HG02870 (cell line): ENCODE data around the gene TH.
"Not testable (repeated sequence)": the region's sequence is repeated elsewhere in the genome, so short reads cannot be mapped to it uniquely, and the experiment has no call there.

Source experiments
- ATAC-seq: cut with Tn5 transposase; IDR thresholded peaks from one replicate; pipeline ENCODE4 v1.9.1; 2021; ENCODE audit warnings: mild to moderate bottlenecking, moderate library complexity; ENCODE audit not compliant: unreplicated experiment

Gene TH

DNA sequence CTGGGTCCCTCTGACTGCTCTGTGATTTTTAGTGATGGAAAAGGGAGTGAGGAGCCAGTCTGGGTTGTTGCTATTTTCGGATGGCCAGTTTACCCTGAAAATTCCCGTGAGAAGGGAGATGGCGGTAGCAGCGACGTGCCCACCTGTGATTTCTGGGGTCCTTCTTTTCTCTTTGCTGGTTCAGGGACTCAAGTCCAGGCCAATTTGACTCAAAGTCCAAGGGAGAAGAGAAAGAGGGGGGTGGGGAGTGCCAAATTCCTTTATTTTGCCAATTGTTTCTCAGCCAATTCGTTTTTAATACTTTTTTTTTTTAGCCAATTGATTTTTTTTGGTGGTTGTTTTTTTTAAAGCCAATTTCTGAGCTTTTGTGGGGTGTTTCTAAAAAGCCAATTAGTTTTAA is 39.4 kb downstream of the TH start:
- no peak for ATAC-seq

DNA sequence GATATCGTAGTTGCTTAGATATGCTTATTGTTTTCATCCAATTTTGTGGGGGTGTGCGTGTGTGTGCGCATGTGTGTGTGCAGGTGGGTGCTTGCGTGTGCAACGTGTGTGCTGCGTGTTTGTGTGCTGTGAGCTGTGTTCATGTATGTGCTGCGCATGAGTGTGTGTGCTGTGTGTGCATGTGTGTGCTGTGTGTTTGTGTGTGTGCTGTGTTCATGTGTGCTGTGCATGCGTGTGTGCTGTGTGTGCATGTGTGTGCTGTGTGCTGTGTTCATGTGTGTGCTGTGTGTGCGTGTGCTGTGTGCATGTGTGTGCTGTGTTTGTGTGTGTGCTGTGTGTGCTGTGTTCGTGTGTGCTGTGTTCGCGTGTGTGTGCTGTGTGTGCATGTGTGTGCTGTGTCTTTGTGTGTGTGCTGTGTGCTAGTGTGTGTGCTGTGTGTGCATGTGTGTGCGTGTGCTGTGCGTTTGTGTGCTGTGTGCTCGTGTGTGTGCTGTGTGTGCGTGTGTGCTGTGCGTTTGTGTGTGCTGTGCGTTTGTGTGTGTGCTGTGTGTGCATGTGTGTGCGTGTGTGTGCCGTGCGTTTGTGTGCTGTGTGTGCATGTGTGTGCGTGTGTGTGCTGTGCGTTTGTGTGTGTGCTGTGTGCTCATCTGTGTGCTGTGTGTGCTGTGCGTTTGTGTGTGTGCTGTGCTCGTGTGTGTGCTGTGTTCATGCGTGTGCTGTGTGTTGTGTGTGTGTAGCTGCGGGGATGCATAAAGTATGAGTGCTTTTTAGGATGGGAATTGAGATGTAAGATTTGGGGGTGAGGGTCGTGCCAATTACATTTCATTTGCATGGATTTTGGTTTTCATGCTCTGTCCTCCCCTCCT is 40.0 kb downstream of the TH start:
- ATAC-seq, result no peak

DNA sequence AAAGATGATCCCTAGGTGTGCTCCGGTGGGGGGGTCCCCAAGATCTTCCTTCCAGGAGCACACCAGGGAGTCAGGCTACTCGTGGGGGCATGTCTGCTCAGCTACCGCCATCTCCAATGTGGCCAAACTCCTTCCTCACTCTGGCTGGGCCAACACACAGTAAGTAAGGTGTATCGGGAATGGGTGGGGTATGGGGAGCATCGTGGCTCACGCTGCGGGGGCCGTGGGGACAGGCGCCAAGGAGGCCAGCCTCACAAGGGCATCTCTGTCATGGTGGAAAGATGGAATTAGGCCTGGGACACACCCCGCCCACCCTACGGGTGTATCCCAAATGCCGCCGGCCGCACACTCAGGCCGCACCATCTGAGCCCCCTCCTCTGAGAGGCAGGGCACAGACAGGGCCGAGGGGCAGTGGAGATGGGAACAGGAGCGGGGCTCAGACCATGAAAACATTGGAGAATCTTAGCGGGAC is 40.7 kb downstream of the TH start:
- ATAC-seq, result no peak

DNA sequence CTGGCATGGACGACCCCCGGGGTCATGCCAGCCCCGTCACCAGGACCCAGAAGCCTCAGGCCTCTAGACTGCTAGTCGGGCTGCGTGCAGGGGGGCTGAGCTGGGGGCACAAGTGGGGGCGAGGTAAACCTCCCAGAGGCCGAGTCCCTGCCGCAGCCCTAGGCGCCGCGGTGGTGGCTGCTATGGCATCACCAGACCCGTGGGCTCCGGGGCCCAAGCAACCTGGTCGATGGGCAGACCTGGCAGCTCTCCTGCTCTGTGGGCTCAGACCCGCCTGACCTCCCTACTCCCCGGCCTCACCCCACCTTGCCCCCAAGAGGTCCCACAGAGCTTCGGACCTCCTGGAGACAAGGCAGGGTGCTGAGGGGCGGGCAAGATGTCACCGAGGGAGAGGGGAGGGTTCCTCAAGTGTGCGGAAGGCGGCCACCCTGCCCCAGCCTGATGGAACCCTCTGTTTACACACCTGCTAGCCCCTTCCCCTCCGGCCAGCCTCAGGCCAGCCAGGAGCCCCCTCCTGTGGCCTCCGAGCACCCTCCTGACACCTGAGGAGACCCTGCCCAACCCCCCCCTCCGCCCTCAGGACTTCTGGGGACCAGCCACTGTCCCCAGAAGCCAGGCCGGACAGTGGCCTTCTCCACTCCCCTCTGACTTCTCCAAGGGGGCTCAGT is 41.8 kb downstream of the TH start:
- ATAC-seq, result no peak

DNA sequence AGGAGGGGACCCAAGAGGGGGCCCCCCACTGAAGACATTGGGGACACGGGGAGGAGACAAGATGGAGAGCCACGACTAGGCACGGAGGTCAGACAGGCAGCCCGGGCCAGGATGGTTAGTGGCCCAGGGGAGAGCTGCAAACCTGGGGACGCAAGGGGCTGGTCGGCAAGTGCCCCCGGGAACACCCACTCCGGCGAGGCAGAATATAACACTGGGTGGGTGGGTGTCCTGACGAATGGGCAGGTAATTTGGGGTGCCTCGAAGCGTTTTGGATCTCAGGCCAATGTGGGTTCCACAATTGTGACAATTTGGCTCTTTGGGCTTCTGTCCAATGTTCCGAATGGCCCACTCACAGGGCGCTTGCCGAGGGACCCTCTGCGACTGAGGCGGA is 42.3 kb downstream of the TH start:
- no peak for ATAC-seq

DNA sequence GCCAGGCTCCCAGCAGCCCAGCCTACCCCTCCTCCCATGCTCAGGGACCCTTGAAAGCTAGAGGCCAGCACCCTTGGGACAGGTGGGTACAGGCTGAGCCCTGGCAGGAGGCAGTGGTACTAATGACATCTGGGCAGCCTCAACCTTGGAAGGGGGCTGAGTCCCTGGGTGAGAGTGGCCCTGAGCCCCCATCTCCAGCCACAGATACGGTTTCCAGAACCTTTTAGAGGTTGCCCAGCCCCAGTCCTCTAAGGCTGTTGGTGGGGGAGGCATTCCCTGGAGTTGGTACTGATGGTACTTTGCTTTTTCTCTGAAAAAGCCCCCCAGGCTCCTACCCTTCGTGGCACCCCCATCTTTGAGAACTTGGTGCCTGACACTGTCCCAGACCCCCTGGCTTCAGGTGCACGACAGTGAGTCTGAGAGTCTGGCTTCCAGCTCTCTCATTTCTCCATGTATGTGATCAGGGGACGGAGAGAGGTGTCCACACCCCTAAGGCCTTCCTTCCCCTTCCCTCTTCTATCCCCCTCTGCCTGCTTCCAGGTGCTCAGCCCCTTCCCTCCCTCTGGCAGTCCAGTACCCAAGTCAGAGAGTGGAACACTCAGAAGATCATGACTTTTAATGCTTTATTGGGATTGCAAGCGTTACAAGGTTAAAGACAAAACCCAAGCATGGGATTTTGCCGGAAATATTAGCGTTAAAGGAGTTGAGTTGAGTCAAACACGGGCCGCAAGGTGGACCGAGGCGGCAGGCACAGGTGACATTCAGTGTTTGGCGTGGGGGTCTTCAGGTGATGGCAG is 42.9 kb downstream of the TH start:
- no peak for ATAC-seq

DNA sequence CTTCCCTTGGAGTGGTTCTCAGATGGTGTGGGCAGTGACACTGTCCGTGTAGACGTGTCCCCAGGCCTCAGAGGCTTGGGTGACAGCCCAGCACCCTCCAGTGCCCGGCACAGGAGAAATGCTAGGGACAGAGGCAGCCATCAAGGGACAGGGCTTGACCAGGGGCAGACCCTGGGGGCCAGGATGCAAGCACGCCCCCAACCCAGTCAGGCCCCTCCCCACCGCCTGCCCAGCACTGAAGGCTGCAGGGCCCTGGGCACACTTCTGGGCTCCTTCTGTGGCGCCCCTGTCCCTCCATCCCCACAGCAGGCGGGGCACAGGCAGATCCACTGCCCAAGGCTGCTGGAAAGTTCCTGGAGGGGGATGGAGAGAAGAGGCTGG is 43.5 kb downstream of the TH start:
- ATAC-seq, result no peak

DNA sequence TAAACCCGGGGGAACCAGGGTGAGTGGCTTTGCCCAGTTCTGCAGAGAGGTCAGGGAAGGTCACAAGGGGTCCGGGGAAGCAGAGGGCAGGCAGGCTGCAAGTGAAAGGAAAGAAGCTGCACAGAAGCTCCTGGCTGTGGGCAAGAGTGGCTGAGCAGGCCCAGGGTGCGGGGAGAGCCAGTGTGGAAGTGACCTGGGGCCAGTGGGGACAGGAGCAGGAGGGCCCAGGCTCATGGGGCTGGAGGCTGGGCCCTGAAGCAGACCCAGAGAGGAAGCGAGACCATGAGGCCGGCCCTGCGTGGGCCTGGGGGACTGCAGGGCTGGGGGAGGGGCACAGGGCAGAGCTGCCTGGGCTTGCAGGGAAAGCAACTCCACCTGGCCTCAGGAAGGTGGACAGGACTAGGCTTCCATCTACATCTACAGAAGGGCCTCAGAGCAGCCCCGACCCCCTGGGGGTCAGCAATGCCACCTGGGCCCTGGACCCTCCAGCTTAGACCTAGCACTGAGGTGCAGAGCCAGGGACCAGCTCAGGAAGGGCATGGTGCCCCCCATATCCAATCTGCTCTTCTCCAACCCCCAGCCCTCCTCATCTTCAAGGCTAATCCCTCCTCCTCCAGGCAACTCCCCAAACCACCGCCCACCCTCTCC is 44.0 kb downstream of the TH start:
- ATAC-seq, result no peak

DNA sequence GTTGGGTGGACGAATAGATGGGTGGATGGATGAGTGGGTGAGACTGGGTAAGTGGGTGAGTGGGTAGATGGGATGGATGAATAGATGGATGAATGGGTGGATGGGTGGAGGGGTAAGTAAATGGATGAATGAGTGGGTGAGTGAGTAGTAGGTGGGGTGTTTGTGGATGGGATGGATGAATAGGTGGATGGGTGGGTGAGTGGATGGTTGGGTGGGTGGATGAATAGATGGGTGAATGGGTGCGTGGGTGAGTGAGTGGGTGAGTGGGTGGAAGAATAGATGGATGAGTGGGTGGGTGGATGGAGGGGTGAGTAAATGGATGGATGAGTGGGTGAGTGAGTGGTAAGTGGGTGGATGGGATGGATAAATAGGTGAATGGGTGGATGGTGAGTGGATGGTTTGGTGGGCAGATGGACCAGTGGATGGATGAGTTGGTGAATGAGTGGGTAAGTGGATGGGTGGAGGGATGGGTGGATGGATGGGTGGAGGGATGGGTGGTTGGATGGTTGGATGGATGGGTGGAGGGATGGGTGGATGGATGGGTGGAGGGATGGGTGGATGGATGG is 45.0 kb downstream of the TH start:
- ATAC-seq, result no peak

DNA sequence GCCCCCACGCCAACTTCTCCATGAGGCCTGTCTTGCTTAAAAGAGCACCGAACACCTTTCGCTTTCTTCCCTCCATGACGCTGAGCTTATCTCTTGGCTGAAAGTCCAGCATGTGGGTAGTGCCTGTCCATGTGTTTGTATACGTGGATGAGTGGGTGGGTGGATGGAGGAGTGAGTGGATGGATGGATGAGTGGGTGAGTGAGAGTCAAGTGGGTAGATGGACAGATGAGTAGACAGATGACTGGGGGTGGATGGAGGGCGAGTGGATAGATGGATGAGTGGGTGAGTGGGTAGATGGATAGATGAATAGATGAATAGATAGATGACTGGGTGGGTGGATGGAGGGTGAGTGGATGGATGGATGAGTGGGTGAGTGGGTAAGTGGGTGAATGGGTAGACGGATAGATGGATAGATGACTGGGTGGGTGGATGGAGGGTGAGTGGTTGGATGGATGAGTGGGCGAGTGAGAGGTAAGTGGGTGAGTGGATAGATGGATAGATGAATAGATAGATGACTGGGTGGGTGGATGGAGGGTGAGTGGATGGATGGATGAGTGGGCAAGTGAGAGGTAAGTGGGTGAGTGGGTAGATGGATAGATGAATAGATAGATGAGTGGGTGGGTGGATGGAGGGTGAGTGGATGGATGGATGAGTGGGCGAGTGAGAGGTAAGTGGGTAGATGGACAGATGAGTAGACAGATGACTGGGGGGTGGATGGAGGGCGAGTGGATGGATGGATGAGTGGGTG is 46.7 kb downstream of the TH start:
- not testable (repeated sequence) for ATAC-seq

DNA sequence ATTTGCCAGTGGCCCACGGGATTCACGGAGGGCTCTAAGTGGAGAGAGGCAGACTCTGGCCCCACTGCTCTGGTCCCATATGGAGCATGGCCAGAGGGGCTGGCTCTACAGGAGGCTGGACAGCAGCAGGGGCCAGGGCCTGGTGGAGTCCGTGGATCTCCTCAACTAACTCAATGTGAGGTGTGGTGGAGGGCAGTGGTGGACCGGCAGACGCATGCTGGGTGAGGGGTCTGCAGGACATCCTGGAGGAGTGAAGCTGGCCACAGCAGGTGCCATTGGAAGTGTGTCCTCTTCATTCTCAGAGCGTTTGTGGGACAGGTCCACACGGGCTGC is 48.0 kb downstream of the TH start:
- no peak for ATAC-seq

DNA sequence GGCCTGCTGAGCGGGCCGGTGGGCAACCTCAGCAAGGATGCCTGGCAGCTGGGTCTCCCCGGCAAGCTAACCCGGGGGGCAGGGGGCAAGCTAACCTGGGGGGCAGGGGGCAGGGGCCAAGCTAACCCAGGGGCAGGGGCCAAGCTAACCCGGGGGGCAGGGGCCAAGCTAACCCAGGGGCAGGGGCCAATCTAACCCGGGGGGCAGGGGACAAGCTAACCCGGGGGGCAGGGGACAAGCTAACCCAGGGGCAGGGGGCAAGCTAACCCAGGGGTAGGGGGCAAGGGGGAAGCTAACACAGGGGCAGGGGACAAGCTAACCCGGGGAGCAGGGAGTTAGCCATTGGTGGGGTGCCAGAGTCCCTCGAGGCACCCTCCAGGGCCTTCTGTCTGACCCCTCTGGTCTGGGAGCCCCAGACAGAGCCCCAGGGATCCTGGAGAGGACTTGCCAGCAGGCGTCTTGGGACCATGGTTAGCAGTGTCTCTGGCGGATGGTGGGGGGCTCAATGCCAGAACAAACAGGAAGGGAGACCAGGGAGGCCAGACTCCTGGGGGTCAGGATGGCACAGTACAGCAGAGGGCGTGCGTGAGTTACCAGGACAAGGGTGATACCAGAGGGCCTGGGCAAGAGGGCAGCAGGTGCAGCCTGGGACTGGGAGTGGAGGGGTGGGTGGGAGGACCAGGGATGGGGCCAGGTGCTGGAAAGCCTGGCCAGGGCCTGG is 48.5 kb downstream of the TH start:
- ATAC-seq, result no peak

DNA sequence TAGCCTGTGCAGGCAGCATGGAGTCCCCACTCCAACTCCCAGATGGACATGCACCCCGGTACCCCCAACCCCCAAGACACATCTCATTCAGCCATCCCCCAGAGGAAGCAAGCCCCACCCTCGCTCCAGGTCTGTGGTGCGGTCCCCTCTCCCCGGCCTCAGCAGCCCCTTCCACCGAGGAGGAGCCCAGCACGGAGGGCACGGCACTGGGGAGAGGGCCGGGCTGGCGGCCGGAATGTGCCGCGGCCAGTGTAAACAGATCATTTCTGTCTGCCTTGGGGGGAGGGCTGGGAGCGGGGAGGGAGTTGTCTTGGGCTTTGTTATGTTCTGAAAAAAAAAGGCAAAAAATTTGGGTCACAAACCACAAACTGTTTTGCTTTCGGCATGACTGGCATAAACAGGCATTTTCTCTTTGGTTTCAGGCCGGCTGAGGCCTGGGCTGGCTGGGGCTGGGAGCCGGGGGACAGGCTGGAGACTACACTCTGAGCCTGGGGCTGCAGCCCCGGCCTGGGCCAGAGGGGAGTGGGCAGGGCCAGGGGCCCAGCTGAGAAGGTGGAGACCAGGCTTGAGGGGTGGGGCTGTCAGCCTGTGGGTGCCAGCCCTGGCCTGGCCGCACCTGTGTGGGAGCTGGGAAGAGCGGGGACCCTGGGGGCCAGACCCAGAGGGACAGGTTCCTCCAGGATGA is 49.3 kb downstream of the TH start:
- no peak for ATAC-seq

DNA sequence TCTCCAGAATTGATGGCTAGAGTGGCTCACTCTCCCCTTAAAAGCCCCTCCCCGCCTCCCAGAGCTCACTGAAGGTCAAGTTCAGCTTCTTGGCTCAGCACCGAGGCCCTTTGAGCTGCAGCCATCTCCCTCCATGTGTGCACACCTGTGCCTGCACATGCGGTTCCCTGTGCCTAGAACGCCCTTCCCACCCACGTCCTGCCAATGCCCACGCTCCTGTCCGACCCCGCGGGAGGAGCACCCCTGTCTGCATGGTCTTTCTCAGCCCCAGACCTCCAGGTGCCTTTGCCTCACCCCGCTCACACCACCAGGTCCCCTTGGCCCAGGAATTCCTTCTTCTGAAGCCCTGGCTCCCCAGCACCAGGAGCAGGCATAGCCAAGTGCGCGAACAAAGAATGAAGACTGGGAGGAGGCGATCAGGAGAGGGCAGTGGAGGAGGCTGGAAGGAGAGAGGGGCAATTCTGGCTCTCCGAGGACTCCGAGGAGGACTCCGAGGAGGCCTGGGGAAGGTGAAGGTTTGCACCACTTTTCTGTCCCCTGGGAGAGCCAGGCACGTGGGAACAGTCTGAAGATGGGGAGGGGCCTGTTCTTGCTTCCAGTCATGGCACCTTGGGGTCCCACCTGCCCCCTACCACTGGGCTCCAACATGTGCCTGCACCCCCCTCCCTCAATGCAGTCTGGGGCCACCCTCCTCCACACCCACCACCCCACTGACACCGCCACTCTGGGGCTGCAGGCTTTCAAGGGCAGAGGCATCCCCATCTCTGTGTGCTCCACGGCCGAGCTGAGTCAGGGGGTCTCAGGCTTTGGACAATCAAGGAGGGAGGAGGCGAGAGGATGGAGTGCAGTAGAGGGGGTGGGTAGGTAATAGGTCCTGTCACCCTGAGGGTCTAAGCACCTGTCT is 50.1 kb downstream of the TH start:
- ATAC-seq, result no peak

DNA sequence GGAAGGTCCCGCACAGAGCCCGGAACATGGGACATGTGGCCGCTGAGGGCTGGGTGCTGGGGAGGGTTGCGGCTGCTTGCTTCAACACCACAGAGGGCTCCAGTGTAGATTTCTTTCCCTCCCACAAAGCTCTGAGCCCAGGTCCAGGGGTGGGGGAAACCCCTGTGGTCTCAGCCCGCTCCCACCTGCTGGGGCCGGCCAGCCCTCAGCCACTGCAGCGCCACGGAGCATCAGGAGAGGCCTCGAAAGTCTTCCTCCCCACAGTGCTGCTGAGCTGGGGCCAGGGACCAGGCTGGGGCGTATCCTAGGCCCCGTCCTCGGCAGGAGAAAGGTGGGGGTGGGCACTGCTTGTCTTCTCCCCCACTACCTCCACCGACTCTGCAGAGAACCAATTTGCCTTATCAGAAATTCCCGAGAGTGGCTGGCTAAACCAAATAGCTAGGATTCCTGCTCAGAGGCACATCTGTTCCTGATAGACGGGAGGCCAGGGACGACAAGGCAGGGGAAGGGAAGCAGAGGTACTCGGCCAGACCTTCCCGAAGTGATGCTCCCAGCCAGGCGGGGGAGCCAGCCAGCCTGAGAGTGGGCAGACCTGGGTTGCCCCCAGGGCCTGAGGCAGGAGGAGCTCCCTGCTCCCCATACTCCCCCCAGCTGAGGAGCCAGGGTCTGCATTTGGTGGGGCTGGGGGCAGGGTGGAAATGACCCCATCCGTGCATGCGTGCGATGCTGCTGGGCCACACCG is 51.1 kb downstream of the TH start:
- no peak for ATAC-seq

DNA sequence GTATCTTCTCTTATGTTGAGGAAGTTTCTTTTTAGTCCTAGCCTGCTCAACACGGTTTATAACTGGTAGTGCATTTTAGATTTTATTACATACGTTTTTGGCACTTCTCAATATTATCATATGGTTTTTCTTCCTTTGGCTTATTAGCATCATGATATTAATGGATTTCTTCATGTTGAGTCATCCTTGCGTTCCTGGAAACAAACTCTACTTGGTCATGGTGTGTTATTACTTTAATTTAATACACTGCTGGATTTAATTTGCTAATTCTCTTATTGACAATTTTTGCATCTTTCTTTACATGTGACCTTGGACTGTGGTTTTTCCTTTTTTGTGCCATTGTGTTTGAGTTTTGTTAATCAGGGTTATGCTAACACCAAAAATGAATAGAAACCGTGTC is 52.9 kb downstream of the TH start:
- no peak for ATAC-seq

DNA sequence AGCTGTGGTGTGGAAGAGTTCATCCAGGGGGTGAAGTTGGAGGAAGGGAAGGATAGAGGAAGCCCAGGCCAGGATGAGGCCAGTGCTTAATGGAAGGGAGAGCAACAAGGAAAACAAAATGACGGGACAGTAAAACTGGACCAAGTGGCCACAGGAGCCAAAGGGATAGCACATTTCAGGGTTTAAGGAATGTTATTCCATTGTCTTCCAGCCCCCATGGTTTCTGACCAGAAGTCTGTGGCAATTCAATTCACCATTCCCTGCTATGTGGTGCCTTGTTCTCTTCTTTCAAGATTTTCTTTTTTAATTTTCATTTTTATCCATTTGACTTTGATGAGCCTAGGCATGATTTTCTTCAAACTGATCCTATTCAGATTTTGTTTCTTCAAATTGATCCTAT is 54.9 kb downstream of the TH start:
- no peak for ATAC-seq
